Measurements from ENCODE around the gene MAPK10.

DNA sequence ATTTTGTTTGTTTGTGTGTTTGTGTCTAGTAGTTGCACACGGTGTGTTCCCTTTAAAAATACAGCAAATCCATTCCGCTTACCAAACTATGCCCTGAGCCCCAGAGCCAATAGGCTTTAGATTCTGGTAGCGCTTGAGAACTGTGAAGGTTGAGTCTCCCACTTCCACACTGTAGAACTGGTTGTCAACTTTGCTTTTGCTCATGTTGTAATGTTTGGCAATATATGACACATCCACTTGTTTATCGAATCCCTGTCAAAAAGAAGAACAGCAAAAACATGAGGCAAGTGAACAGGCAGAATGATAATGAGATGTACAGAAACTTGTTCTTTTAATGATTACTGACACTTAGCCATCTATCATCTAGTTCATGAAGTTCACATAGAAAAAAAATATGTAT, 200.6 kb downstream of the MAPK10 start:
- TF ChIP-seq, protein P1, sequence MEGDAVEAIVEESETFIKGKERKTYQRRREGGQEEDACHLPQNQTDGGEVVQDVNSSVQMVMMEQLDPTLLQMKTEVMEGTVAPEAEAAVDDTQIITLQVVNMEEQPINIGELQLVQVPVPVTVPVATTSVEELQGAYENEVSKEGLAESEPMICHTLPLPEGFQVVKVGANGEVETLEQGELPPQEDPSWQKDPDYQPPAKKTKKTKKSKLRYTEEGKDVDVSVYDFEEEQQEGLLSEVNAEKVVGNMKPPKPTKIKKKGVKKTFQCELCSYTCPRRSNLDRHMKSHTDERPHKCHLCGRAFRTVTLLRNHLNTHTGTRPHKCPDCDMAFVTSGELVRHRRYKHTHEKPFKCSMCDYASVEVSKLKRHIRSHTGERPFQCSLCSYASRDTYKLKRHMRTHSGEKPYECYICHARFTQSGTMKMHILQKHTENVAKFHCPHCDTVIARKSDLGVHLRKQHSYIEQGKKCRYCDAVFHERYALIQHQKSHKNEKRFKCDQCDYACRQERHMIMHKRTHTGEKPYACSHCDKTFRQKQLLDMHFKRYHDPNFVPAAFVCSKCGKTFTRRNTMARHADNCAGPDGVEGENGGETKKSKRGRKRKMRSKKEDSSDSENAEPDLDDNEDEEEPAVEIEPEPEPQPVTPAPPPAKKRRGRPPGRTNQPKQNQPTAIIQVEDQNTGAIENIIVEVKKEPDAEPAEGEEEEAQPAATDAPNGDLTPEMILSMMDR (IDR thresholded peaks at IDR 0.05; ENCODE audit: low read depth, low read length, poor library complexity, severe bottlenecking), result no peak
- TF ChIP-seq EZH2phosphoT487 (IDR thresholded peaks at IDR 0.05; ENCODE audit: borderline replicate concordance, low read length), result no peak
